DOHH2 (cell line): Measurements from ENCODE around the gene XPNPEP3.

Experiments used
- H3F3A ChIP-seq: fragments of 200-600 bp; sonication (generic), shearing (Covaris generic); 2 replicates; pipeline ENCODE4 v1.6.0; 2016; ENCODE audit warnings: antibody characterized with exemption, mild to moderate bottlenecking; ENCODE audit not compliant: control insufficient read depth, insufficient read depth
- H3K27ac ChIP-seq: fragments of 200-600 bp; sonication (generic); 2 replicates; pipeline ENCODE4 v1.5.1; 2014; ENCODE audit warnings: low read depth, mild to moderate bottlenecking, low read length, moderate library complexity
- H3K27me3 ChIP-seq: fragments of 200-600 bp; sonication (generic); 2 replicates; pipeline ENCODE4 v1.6.1; 2014; ENCODE audit warnings: mild to moderate bottlenecking, low read length, mixed read lengths; ENCODE audit not compliant: control insufficient read depth
- H3K36me3 ChIP-seq: fragments of 200-600 bp; sonication (generic); 2 replicates; pipeline ENCODE4 v1.6.1; 2014; ENCODE audit warnings: mild to moderate bottlenecking, low read length, moderate library complexity, mixed read lengths; ENCODE audit not compliant: control insufficient read depth
- H3K4me1 ChIP-seq: fragments of 200-600 bp; sonication (generic); 2 replicates; pipeline ENCODE4 v1.6.1; 2014; ENCODE audit warnings: mild to moderate bottlenecking, low read length, mixed read lengths; ENCODE audit not compliant: control insufficient read depth
- H3K4me2 ChIP-seq: fragments of 200-600 bp; sonication (generic); 2 replicates; pipeline ENCODE4 v1.6.0; 2014; ENCODE audit warnings: mild to moderate bottlenecking, low read length, moderate library complexity
- H3K4me3 ChIP-seq: fragments of 200-600 bp; sonication (generic); 2 replicates; pipeline ENCODE4 v1.5.1; 2014; ENCODE audit warnings: mild to moderate bottlenecking, low read length, mixed read lengths
- H3K79me2 ChIP-seq: fragments of 200-600 bp; sonication (generic); 2 replicates; pipeline ENCODE4 v1.6.1; 2014; ENCODE audit warnings: mild to moderate bottlenecking, low read length, mixed read lengths; ENCODE audit not compliant: control insufficient read depth
- H3K9me2 ChIP-seq: fragments of 200-600 bp; sonication (generic); replicated peaks from 2 replicates; pipeline ENCODE4 v1.6.1; 2014; ENCODE audit warnings: mild to moderate bottlenecking, low read length, mixed read lengths; ENCODE audit not compliant: control insufficient read depth
- H3K9me3 ChIP-seq: fragments of 200-600 bp; sonication (generic); 2 replicates; pipeline ENCODE4 v1.6.1; 2014; ENCODE audit warnings: antibody characterized with exemption, low read length, mixed read lengths; ENCODE audit not compliant: control insufficient read depth, insufficient read depth
- H4K20me1 ChIP-seq: fragments of 200-600 bp; sonication (generic); 2 replicates; pipeline ENCODE4 v1.6.0; 2014; ENCODE audit warnings: low read depth, mild to moderate bottlenecking, antibody characterized with exemption, low read length, moderate library complexity; ENCODE audit not compliant: control insufficient read depth, insufficient read depth
- CTCF ChIP-seq: fragments of 200-600 bp; sonication (generic); IDR thresholded peaks from one replicate; pipeline ENCODE4 v1.5.1; 2014; ENCODE audit warnings: antibody characterized with exemption, mild to moderate bottlenecking, low read depth, low read length; ENCODE audit not compliant: poor library complexity, severe bottlenecking
- EZH2phosphoT487 ChIP-seq: fragments of 200-600 bp; sonication (generic); IDR thresholded peaks from 2 replicates; pipeline ENCODE4 v1.6.1; 2017; ENCODE audit warnings: borderline replicate concordance, mild to moderate bottlenecking, antibody characterized with exemption, low read length, moderate library complexity, mixed read lengths

The XPNPEP3 gene

DNA sequence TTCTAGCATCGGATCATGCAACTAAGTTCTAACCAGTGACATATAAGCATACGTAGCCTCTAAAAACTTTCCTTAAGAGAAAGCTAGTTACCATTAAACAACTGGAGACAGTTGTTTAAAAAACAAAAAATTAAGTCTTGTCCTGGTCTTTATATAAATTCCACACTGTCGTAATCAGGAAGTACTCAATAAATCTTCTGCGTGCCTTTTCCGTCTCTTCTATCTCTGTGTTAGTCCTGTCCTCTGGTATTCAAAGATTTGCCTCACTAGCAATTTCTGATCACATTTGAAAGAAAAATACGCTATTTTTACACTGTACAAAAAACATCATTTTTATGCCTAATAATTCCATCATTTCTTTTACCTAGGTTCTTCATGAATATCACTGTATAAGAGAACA is 27.8 kb upstream of the XPNPEP3 start:
- no peak overlapping the region for H3K4me3 ChIP-seq
- peaks cover 17% of the 10 kb centered on the region for H3F3A ChIP-seq
- H3K9me2 ChIP-seq: no peaks in the 10 kb centered on the region
- no peak overlapping the region for H3K27ac ChIP-seq
- no peaks in the 10 kb centered on the region for H3K27me3 ChIP-seq
- no peaks in the 10 kb centered on the region for H4K20me1 ChIP-seq
- no peak overlapping the region for H3K4me2 ChIP-seq
- H3K79me2 ChIP-seq: no peaks in the 10 kb centered on the region
- peaks cover 71% of the 10 kb centered on the region for H3K36me3 ChIP-seq
- no peaks in the 10 kb centered on the region for H3K9me3 ChIP-seq
- no peak for TF ChIP-seq EZH2phosphoT487
- TF ChIP-seq CTCF: no peak
- no peaks in the 10 kb centered on the region for H3K4me1 ChIP-seq

DNA sequence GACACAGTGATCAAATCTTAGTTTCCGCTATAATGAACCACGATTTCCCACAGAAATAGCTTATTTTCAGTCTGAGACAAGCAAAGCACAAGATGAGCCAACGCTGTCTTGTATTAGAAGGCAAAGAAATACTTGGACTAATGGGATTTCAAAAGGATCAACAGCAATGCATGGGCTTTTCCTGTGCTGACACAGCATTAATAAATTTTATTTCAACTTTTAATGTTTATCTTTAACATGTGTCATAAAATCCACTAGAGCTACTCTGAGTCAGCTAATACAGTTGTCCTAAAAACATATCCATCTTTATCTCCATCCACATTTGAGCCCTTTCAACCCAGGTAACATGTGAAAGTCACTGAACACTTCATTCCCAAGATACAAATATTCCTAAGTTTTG is 22.3 kb upstream of the XPNPEP3 start:
- Histone ChIP-seq H3K9me3 (no peaks in the 10 kb centered on the region), H3K9me2 (no peaks in the 10 kb centered on the region), H3K27me3 (no peaks in the 10 kb centered on the region), H3K27ac (no peak overlapping the region), H3K4me1 (no peaks in the 10 kb centered on the region), H4K20me1 (no peaks in the 10 kb centered on the region), H3K4me3 (no peak overlapping the region), H3K36me3 (peaks cover 86% of the 10 kb centered on the region), H3F3A (peaks cover 6% of the 10 kb centered on the region), H3K79me2 (peaks cover 24% of the 10 kb centered on the region), H3K4me2 (no peak overlapping the region)
- TF ChIP-seq EZH2phosphoT487 (no peak), CTCF (no peak)

DNA sequence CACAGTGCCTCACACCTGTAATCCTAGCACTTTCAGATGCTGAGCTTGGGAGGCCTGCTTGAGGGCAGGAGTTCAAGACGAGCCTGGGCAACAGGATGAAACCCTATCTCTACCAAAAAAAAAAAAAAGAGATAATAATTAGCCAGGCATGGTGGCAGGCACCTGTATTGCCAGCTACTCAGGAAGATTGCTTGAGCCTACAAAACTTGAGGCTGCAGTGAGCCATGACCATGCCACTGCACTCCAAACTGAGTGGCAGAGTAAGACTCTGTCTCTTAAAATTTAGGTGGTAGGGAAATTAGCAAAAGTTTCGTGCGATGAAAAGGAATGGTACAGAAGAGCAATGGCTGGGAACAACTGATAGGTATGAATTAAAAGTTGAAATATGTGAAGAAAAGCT is 18.5 kb upstream of the XPNPEP3 start:
- no peaks in the 10 kb centered on the region for H4K20me1 ChIP-seq
- peaks cover 88% of the 10 kb centered on the region for H3K36me3 ChIP-seq

More for the DNA sequence above, 18.5 kb upstream of the XPNPEP3 start:
- H3K4me1 ChIP-seq: no peaks in the 10 kb centered on the region
- no peak for TF ChIP-seq CTCF
- TF ChIP-seq EZH2phosphoT487: no peak
- H3K9me3 ChIP-seq: no peaks in the 10 kb centered on the region
- peaks cover 55% of the 10 kb centered on the region for H3K79me2 ChIP-seq
- H3F3A ChIP-seq: no peaks in the 10 kb centered on the region
- H3K9me2 ChIP-seq: no peaks in the 10 kb centered on the region
- H3K27ac ChIP-seq: no peak overlapping the region
- no peaks in the 10 kb centered on the region for H3K27me3 ChIP-seq
- H3K4me3 ChIP-seq: no peak overlapping the region
- H3K4me2 ChIP-seq: no peak overlapping the region
